Caco-2 (cell line): ENCODE data around the gene COX18. TPM values are rescaled to one million over a fixed set of nuclear protein-coding genes. Genes with fewer than 3 reads are reported as not detected.

Experiments
- BruUV-seq: library from RNA; stranded (reverse); fragments of 400-500 nt; replicated peaks from 2 replicates; lab custom pipeline; 2021; lab: Mats Ljungman, UMichigan
- CTCF ChIA-PET: fragments of 300-600 bp; sonication (Branson Sonifier 250); formaldehyde crosslinking; loops from one replicate; lab custom pipeline; 2022; ENCODE audit warnings: antibody characterized with exemption; lab: Charles Lee
- POLR2A ChIA-PET: fragments of 300-600 bp; sonication (Branson Sonifier 250); formaldehyde crosslinking; loops from one replicate; lab custom pipeline; 2022; ENCODE audit warnings: antibody characterized with exemption; lab: Charles Lee
- DNase-seq, 2 experiments: peaks; one replicate each; pipeline versions ENCODE4 v3.0.0 to v3.0.0-alpha.2; 2020 to 2022
- H3K27me3 ChIP-seq: replicated peaks from 2 replicates; pipeline ENCODE4 v1.6.0; 2011; ENCODE audit warnings: low read length; ENCODE audit not compliant: control insufficient read depth, insufficient read depth
- H3K36me3 ChIP-seq: 2 replicates; pipeline ENCODE4 v1.5.1; 2011; ENCODE audit warnings: low read length; ENCODE audit not compliant: control insufficient read depth, insufficient read depth
- H3K4me1 ChIP-seq: fragments of 250-450 bp; sonication (Bioruptor Pico); 2 replicates; pipeline ENCODE4 v1.5.1; 2020; ENCODE audit warnings: mild to moderate bottlenecking
- H3K4me3 ChIP-seq: 2 replicates; pipeline ENCODE4 v1.5.1; 2011; ENCODE audit warnings: low read depth, mild to moderate bottlenecking, control low read depth, low read length
- H3K9me3 ChIP-seq: fragments of 250-450 bp; sonication (Bioruptor Pico); 2 replicates; pipeline ENCODE4 v1.5.1; 2020; ENCODE audit warnings: mild to moderate bottlenecking, moderate library complexity
- H3K27ac Mint-ChIP-seq: one replicate; pipeline ENCODE4 v1.8.0; 2022; ENCODE audit warnings: mixed read lengths; ENCODE audit not compliant: unreplicated experiment
- H3K27me3 Mint-ChIP-seq: one replicate; pipeline ENCODE4 v1.8.0; 2022; ENCODE audit warnings: mixed read lengths; ENCODE audit not compliant: insufficient read depth, unreplicated experiment
- H3K36me3 Mint-ChIP-seq: one replicate; pipeline ENCODE4 v1.8.0; 2022; ENCODE audit warnings: mild to moderate bottlenecking, mixed read lengths; ENCODE audit not compliant: insufficient read depth, unreplicated experiment
- H3K4me1 Mint-ChIP-seq: one replicate; pipeline ENCODE4 v1.8.0; 2022; ENCODE audit warnings: low read depth, mixed read lengths; ENCODE audit not compliant: unreplicated experiment
- H3K4me3 Mint-ChIP-seq: one replicate; pipeline ENCODE4 v1.8.0; 2022; ENCODE audit warnings: mild to moderate bottlenecking, moderate library complexity, mixed read lengths; ENCODE audit not compliant: unreplicated experiment
- H3K9me3 Mint-ChIP-seq: one replicate; pipeline ENCODE4 v1.8.0; 2022; ENCODE audit warnings: mixed read lengths; ENCODE audit not compliant: unreplicated experiment
- intact Hi-C: fragments of 100-400 bp; cut with micrococcal nuclease; formaldehyde crosslinking; loops from one replicate; pipeline ENCODE4 v1.10.0; 2022; ENCODE audit not compliant: unreplicated experiment
- total RNA-seq: library from RNA; stranded (reverse); gene quantifications from 2 replicates; pipeline ENCODE4 v1.2.3, GENCODE V29; 2022
- TF ChIP-seq, protein P1 (sequence below), 2 experiments: fragments of 200-600 bp in 1 of 2; IDR thresholded peaks; 1 replicate in 1 of 2; 2 replicates in 1 of 2; pipeline versions ENCODE4 v1.5.1 to v1.8.0; 2011 to 2022; ENCODE audit warnings: antibody characterized with exemption in 1 of 2, control low read depth in 1 of 2, inconsistent platforms in 1 of 2, low read depth in 1 of 2, low read length in 1 of 2, mild to moderate bottlenecking in 1 of 2, moderate library complexity in 1 of 2; ENCODE audit not compliant: insufficient read depth in 1 of 2, severe bottlenecking in 1 of 2, unreplicated experiment in 1 of 2

COX18 gene
- total RNA-seq, 1 experiment from 2014 or later = 11.6 TPM

DNA sequence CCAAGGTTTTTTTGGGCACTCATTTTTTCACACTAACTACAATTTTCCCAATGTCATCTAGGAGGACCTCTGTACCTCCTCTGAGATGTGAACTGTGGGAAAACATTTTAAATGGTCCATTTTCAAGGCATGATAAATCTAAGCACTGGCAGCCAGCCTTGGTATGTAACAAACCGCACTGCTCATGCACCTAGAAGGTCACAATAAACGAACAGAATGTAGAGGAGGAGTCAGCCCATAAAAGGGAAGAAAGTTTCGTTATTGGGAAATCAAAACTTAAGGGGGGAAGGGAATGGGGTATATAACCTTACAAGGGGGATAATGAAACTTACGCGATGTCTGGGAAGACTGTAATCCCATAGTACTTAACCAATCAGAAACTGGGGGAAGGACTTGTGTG lies 16.4 kb downstream of the COX18 start:
- Histone ChIP-seq H3K4me3 (no peak overlapping the region), H3K9me3 (no peaks in the 10 kb centered on the region), H3K36me3 (no peaks in the 10 kb centered on the region), H3K27me3 (no peaks in the 10 kb centered on the region), H3K4me1 (no peaks in the 10 kb centered on the region)
- no peak overlapping the region for H3K4me3 Mint-ChIP-seq
- no peaks in the 10 kb centered on the region for H3K4me1 Mint-ChIP-seq
- no TSS peak for BruUV-seq
- TF ChIP-seq, protein P1, sequence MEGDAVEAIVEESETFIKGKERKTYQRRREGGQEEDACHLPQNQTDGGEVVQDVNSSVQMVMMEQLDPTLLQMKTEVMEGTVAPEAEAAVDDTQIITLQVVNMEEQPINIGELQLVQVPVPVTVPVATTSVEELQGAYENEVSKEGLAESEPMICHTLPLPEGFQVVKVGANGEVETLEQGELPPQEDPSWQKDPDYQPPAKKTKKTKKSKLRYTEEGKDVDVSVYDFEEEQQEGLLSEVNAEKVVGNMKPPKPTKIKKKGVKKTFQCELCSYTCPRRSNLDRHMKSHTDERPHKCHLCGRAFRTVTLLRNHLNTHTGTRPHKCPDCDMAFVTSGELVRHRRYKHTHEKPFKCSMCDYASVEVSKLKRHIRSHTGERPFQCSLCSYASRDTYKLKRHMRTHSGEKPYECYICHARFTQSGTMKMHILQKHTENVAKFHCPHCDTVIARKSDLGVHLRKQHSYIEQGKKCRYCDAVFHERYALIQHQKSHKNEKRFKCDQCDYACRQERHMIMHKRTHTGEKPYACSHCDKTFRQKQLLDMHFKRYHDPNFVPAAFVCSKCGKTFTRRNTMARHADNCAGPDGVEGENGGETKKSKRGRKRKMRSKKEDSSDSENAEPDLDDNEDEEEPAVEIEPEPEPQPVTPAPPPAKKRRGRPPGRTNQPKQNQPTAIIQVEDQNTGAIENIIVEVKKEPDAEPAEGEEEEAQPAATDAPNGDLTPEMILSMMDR (IDR thresholded peaks at IDR 0.05; ENCODE audit: insufficient read depth in 1 of 2, low read depth in 1 of 2, low read length in 1 of 2, severe bottlenecking in 1 of 2, unreplicated experiment in 1 of 2) = no peak
- no peaks in the 10 kb centered on the region for H3K27me3 Mint-ChIP-seq
- no peak for DNase-seq
- no peaks in the 10 kb centered on the region for H3K9me3 Mint-ChIP-seq
- POLR2A ChIA-PET = no interaction called here
- intact Hi-C loops = no loop called here
- CTCF ChIA-PET = no interaction called here
- no peak overlapping the region for H3K27ac Mint-ChIP-seq
- peaks cover 2% of the 10 kb centered on the region for H3K36me3 Mint-ChIP-seq

DNA sequence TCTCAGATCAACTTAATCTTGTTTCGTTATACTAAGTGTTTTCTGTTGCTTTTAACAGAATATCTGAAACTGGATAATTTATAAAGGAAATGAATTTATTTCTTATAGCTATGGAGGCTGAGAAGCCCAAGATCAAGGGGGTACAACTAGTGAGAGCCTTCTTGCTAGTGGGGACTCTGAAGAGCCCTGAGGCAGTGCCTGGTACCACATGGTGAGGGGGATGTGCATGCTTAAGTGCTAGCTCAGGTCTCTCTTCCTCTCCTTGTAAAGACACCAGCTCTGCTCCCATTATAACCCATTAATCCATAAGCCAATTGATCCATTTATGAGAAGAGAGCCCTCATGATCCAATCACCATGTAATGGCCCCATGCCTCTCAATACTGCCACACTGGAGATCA lies 17.9 kb downstream of the COX18 start:
- H3K9me3 ChIP-seq = no peaks in the 10 kb centered on the region
- CTCF ChIA-PET = no interaction called here
- no peaks in the 10 kb centered on the region for H3K9me3 Mint-ChIP-seq
- H3K27ac Mint-ChIP-seq = no peak overlapping the region
- DNase-seq = no peak
- no peaks in the 10 kb centered on the region for H3K27me3 ChIP-seq
- H3K27me3 Mint-ChIP-seq = no peaks in the 10 kb centered on the region
- H3K4me3 Mint-ChIP-seq = no peak overlapping the region
- no peaks in the 10 kb centered on the region for H3K36me3 ChIP-seq
- H3K4me1 Mint-ChIP-seq = no peaks in the 10 kb centered on the region
- POLR2A ChIA-PET = no interaction called here
- intact Hi-C loops = no loop called here
- BruUV-seq = no TSS peak
- no peak overlapping the region for H3K4me3 ChIP-seq
- no peaks in the 10 kb centered on the region for H3K4me1 ChIP-seq
- TF ChIP-seq, protein P1 (IDR thresholded peaks at IDR 0.05; ENCODE audit: insufficient read depth in 1 of 2, low read depth in 1 of 2, low read length in 1 of 2, severe bottlenecking in 1 of 2, unreplicated experiment in 1 of 2) = no peak
- no peaks in the 10 kb centered on the region for H3K36me3 Mint-ChIP-seq

DNA sequence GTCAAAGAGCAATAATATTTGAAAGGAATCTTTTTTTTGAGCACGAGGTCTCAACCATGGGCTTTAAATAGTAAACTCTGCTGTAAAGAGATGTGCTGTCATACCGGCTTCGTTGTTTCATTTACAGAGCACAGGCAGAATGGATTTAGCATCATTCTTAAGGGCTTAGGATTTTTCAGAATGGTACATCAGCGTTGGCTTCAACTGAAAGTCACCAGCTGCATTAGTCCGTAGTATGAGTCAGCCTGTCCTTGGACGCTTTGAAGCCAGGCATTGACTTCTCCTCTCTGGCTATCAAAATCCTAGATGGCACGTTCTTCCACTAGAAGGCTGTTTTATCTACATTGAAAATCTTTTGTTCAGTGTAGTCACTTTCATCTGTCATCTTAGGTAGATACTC lies 23.6 kb downstream of the COX18 start:
- Mint-ChIP-seq H3K9me3 (no peaks in the 10 kb centered on the region), H3K36me3 (no peaks in the 10 kb centered on the region), H3K4me1 (no peaks in the 10 kb centered on the region), H3K27me3 (no peaks in the 10 kb centered on the region), H3K27ac (no peak overlapping the region), H3K4me3 (no peak overlapping the region)
- CTCF ChIA-PET = no interaction called here
- Histone ChIP-seq H3K4me3 (no peak overlapping the region), H3K9me3 (no peaks in the 10 kb centered on the region), H3K4me1 (no peaks in the 10 kb centered on the region), H3K27me3 (no peaks in the 10 kb centered on the region), H3K36me3 (no peaks in the 10 kb centered on the region)
- no peak for DNase-seq
- POLR2A ChIA-PET = no interaction called here
- TF ChIP-seq, protein P1 (IDR thresholded peaks at IDR 0.05; ENCODE audit: insufficient read depth in 1 of 2, low read depth in 1 of 2, low read length in 1 of 2, severe bottlenecking in 1 of 2, unreplicated experiment in 1 of 2) = no peak
- intact Hi-C loops = no loop called here
- BruUV-seq = no TSS peak
